IMR-90 (cell line): ENCODE results near the gene ARHGAP5. TPM values are rescaled to one million over a fixed set of nuclear protein-coding genes. Genes with fewer than 3 reads are reported as not detected.

ENCODE experiments used
- ATAC-seq: fragments of 200-7000 bp; cut with Tn5 transposase; 2 replicates; pipeline ENCODE4 v1.9.1; 2020; ENCODE audit warnings: low read depth, mild to moderate bottlenecking, moderate library complexity
- BruUV-seq: library from RNA; stranded (reverse); fragments of 400-500 nt; replicated peaks from 2 replicates; lab custom pipeline; 2021; lab: Mats Ljungman, UMichigan
- CTCF ChIA-PET: fragments of 300-600 bp; formaldehyde crosslinking; extraction: SDS; loops from one replicate; lab custom pipeline; 2021; ENCODE audit warnings: antibody characterized with exemption; lab: Yijun Ruan, JAX
- POLR2A ChIA-PET: fragments of 300-600 bp; sonication (Branson Sonifier 250); formaldehyde crosslinking; loops from one replicate; lab custom pipeline; 2022; ENCODE audit warnings: antibody characterized with exemption; ENCODE audit not compliant: unreplicated experiment; lab: Charles Lee
- DNase-seq: peaks from one replicate; pipeline ENCODE4 v3.0.0; 2013
- H2AFZ ChIP-seq: replicated peaks from 2 replicates; pipeline ENCODE3; 2013; ENCODE audit warnings: low read length, mild to moderate bottlenecking; ENCODE audit not compliant: poor library complexity
- H2AK5ac ChIP-seq: 2 replicates; pipeline ENCODE4 v1.6.1; 2013; ENCODE audit warnings: low read depth, low read length, inconsistent platforms
- H2AK9ac ChIP-seq: replicated peaks from 2 replicates; pipeline ENCODE3; 2013; ENCODE audit warnings: mild to moderate bottlenecking, low read depth, low read length, moderate library complexity; ENCODE audit not compliant: poor library complexity
- H2BK120ac ChIP-seq: 2 replicates; pipeline ENCODE4 v1.6.1; 2013; ENCODE audit warnings: low read depth, low read length, inconsistent platforms
- H2BK15ac ChIP-seq: 3 replicates; pipeline ENCODE4 v1.6.1; 2013; ENCODE audit warnings: low read depth, low read length, inconsistent platforms
- H2BK20ac ChIP-seq: 2 replicates; pipeline ENCODE4 v1.6.1; 2013; ENCODE audit warnings: low read depth, mild to moderate bottlenecking, inconsistent platforms, low read length, moderate library complexity
- H2BK5ac ChIP-seq: 2 replicates; pipeline ENCODE4 v1.6.1; 2013; ENCODE audit warnings: mild to moderate bottlenecking, low read depth, low read length, inconsistent platforms; ENCODE audit not compliant: poor library complexity, severe bottlenecking
- H3K14ac ChIP-seq: replicated peaks from 2 replicates; pipeline ENCODE4 v1.6.1; 2013; ENCODE audit warnings: low read depth, low read length, inconsistent platforms
- H3K18ac ChIP-seq: 2 replicates; pipeline ENCODE4 v1.6.1; 2013; ENCODE audit warnings: low read depth, low read length, control low read depth
- H3K23ac ChIP-seq: 2 replicates; pipeline ENCODE4 v1.6.1; 2013; ENCODE audit warnings: low read depth, low read length, inconsistent platforms
- H3K27ac ChIP-seq: 2 replicates; pipeline ENCODE4 v1.5.1; 2013; ENCODE audit warnings: mild to moderate bottlenecking, control low read depth, low read length; ENCODE audit not compliant: insufficient read depth
- H3K27me3 ChIP-seq: 2 replicates; pipeline ENCODE4 v1.6.1; 2013; ENCODE audit warnings: low read length; ENCODE audit not compliant: control insufficient read depth, insufficient read depth
- H3K36me3 ChIP-seq: 2 replicates; pipeline ENCODE4 v1.6.1; 2013; ENCODE audit warnings: low read length, mixed read lengths; ENCODE audit not compliant: control insufficient read depth, insufficient read depth
- H3K4ac ChIP-seq: 2 replicates; pipeline ENCODE4 v1.6.1; 2013; ENCODE audit warnings: low read depth, low read length, inconsistent platforms
- H3K4me1 ChIP-seq: 2 replicates; pipeline ENCODE4 v1.6.1; 2013; ENCODE audit warnings: low read length, mixed read lengths; ENCODE audit not compliant: control insufficient read depth, insufficient read depth
- H3K4me2 ChIP-seq: 2 replicates; pipeline ENCODE4 v1.6.1; 2013; ENCODE audit warnings: low read depth, mild to moderate bottlenecking, control low read depth, low read length, moderate library complexity
- H3K4me3 ChIP-seq: 2 replicates; pipeline ENCODE4 v1.5.1; 2013; ENCODE audit warnings: low read depth, mild to moderate bottlenecking, control low read depth, low read length, moderate library complexity; ENCODE audit not compliant: insufficient read depth
- H3K56ac ChIP-seq: 2 replicates; pipeline ENCODE4 v1.6.1; 2013; ENCODE audit warnings: low read length, inconsistent platforms; ENCODE audit not compliant: insufficient read depth; ENCODE audit errors: extremely low read depth
- H3K79me1 ChIP-seq, 2 experiments: 2 replicates each; pipeline ENCODE4 v1.6.1; 2013; ENCODE audit warnings: low read length in 2 of 2, inconsistent platforms in 1 of 2, low read depth in 1 of 2
- H3K9ac ChIP-seq: 2 replicates; pipeline ENCODE4 v1.6.1; 2013; ENCODE audit warnings: low read depth, low read length, control low read depth
- H3K9me1 ChIP-seq: 2 replicates; pipeline ENCODE4 v1.6.1; 2013; ENCODE audit warnings: low read length, inconsistent platforms; ENCODE audit not compliant: insufficient read depth
- H3K9me3 ChIP-seq: 2 replicates; pipeline ENCODE4 v1.6.1; 2013; ENCODE audit warnings: low read length; ENCODE audit not compliant: control insufficient read depth, insufficient read depth
- H4K20me1 ChIP-seq: 2 replicates; pipeline ENCODE4 v1.6.1; 2013; ENCODE audit warnings: low read length, inconsistent platforms; ENCODE audit not compliant: insufficient read depth
- H4K5ac ChIP-seq: 2 replicates; pipeline ENCODE4 v1.6.1; 2013; ENCODE audit warnings: mild to moderate bottlenecking, low read depth, low read length, control low read depth
- H4K8ac ChIP-seq, 2 experiments: 2 replicates each; pipeline ENCODE4 v1.6.1; 2013; ENCODE audit warnings: low read depth in 2 of 2, low read length in 2 of 2, control low read depth in 1 of 2, inconsistent platforms in 1 of 2
- H4K91ac ChIP-seq: 2 replicates; pipeline ENCODE4 v1.6.1; 2013; ENCODE audit warnings: low read depth, low read length, inconsistent platforms; ENCODE audit not compliant: insufficient read depth
- BHLHE40 ChIP-seq: fragments of 150-350 bp; IDR thresholded peaks from 2 replicates; pipeline ENCODE4 v1.6.1; 2016; ENCODE audit warnings: mild to moderate bottlenecking, low read depth, low read length
- CEBPB ChIP-seq: IDR thresholded peaks from 2 replicates; pipeline ENCODE4 v1.6.1; 2012; ENCODE audit warnings: low read depth, low read length, improper control_type of control experiment
- CHD1 ChIP-seq: IDR thresholded peaks from 2 replicates; pipeline ENCODE4 v1.6.1; 2012; ENCODE audit warnings: low read depth, low read length, improper control_type of control experiment
- FOS ChIP-seq: fragments of 150-350 bp; IDR thresholded peaks from 2 replicates; pipeline ENCODE4 v1.6.1; 2016; ENCODE audit warnings: low read depth, low read length
- MAFK ChIP-seq: IDR thresholded peaks from 2 replicates; pipeline ENCODE4 v1.6.1; 2012; ENCODE audit warnings: low read depth, low read length, improper control_type of control experiment
- MAZ ChIP-seq: IDR thresholded peaks from 2 replicates; pipeline ENCODE4 v1.6.1; 2012; ENCODE audit warnings: low read depth, mild to moderate bottlenecking, low read length, improper control_type of control experiment, moderate library complexity, borderline replicate concordance
- MXI1 ChIP-seq: IDR thresholded peaks from 2 replicates; pipeline ENCODE4 v1.6.1; 2012; ENCODE audit warnings: low read depth, mild to moderate bottlenecking, low read length, moderate library complexity, borderline replicate concordance
- NFE2L2 ChIP-seq: fragments of 150-350 bp; IDR thresholded peaks from 2 replicates; pipeline ENCODE4 v1.6.1; 2016; ENCODE audit warnings: low read depth, mild to moderate bottlenecking, low read length
- POLR2A ChIP-seq: IDR thresholded peaks from 2 replicates; pipeline ENCODE4 v1.6.1; 2012; ENCODE audit warnings: mild to moderate bottlenecking, low read depth, low read length
- RAD21 ChIP-seq: IDR thresholded peaks from 2 replicates; pipeline ENCODE4 v1.6.1; 2012; ENCODE audit warnings: low read length, improper control_type of control experiment
- RCOR1 ChIP-seq: IDR thresholded peaks from 2 replicates; pipeline ENCODE4 v1.6.1; 2012; ENCODE audit warnings: mild to moderate bottlenecking, low read length, improper control_type of control experiment; ENCODE audit not compliant: insufficient replicate concordance
- SMC3 ChIP-seq: fragments of 150-350 bp; IDR thresholded peaks from 2 replicates; pipeline ENCODE4 v1.6.1; 2016; ENCODE audit warnings: low read depth, mild to moderate bottlenecking, antibody characterized with exemption, low read length, moderate library complexity
- WGBS, 2 experiments: methylation state at CpG; one replicate each; pipeline versions ENCODE4 v1.1.5 to v1.1.7; 2013; ENCODE audit warnings: missing lambda C conversion rate in 2 of 2; ENCODE audit not compliant: insufficient read length in 1 of 2; ENCODE audit errors: extremely low coverage in 2 of 2; 5-methylcytosine and 5-hydroxymethylcytosine counted together
- dilution Hi-C: fragments of 300-500 bp; cut with HindIII; formaldehyde crosslinking; loops from one replicate; pipeline ENCODE4 v1.14.3; 2018; ENCODE audit warnings: low sequenced_read_pairs; ENCODE audit not compliant: unreplicated experiment
- in situ Hi-C: fragments of 300-500 bp; cut with MboI; formaldehyde crosslinking; loops from 3 replicates; pipeline ENCODE4 v1.14.3; 2019; ENCODE audit warnings: low sequenced_read_pairs, inconsistent platforms, mixed read lengths
- intact Hi-C: fragments of 100-400 bp; cut with micrococcal nuclease; formaldehyde crosslinking; loops from 2 replicates; pipeline ENCODE4 v1.10.0; 2022
- polyA plus RNA-seq, 3 experiments: library from polyadenylated mRNA; depleted of rRNA; stranded (reverse); fragments of >200 nt; gene quantifications; 2 replicates each; pipeline ENCODE4 v1.2.3, GENCODE V29; 2012; ENCODE audit warnings: low replicate concordance in 1 of 3
- total RNA-seq: library from RNA; depleted of rRNA; stranded (reverse); fragments of >200 nt; gene quantifications from 2 replicates; pipeline ENCODE4 v1.2.3, GENCODE V29; 2012
- TF ChIP-seq, protein P1 (sequence below): conservative IDR thresholded peaks from 2 replicates; pipeline ENCODE4 v1.5.1; 2012; ENCODE audit warnings: mild to moderate bottlenecking, low read depth, low read length, improper control_type of control experiment
- TF ChIP-seq, protein P2 (sequence below): fragments of 150-350 bp; IDR thresholded peaks from 2 replicates; pipeline ENCODE4 v1.6.1; 2017; ENCODE audit warnings: mild to moderate bottlenecking, antibody characterized with exemption, low read length, low read depth

The ARHGAP5 gene
- total and polyA plus RNA-seq, 2 of the 4 experiments (the other 2 are of a cell fraction) = 7.4 to 45.3 TPM

DNA sequence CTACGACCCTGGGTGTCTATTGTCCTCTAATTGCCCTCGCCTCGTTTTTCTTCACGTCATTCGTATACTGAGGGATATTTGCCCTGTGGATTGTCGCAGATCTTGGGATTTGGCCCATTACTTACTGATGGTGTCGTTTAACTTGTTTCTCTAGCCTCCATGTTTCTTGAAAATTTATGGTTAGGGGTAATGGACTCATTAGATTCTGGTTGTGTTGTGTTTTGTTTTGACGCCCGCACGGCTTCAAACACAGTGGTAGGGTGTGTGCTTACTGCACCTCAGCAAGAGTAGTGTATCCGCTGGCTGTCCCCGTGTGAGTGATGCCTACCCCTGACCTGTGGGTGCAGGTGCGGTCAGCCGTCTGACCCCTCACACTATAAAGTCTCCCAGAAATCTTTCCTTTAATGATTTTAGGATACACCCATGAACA lies 126.8 kb downstream of the ARHGAP5 start:
- Histone ChIP-seq H3K9ac (peak overlapping the region; percentile 34; the same call in 1 of the 2 replicates), H3K4me1 (no peaks in the 10 kb centered on the region), H2AK9ac (peak overlapping the region; percentile 80), H3K4me3 (peak overlapping the region; percentile 64), H3K18ac (no peak overlapping the region), H2AK5ac (no peak overlapping the region), H3K4me2 (peak overlapping the region; percentile 98), H3K9me3 (no peaks in the 10 kb centered on the region), H2BK120ac (no peak overlapping the region), H3K9me1 (peaks cover 6% of the 10 kb centered on the region; the same call in 1 of the 2 replicates), H3K36me3 (no peaks in the 10 kb centered on the region), H3K4ac (no peak overlapping the region), H3K27me3 (peaks cover 6% of the 10 kb centered on the region), H3K23ac (peak overlapping the region; percentile 29; the same call in 1 of the 2 replicates), H3K27ac (no peak overlapping the region), H2AFZ (peak overlapping the region; percentile 98), H4K91ac (no peak overlapping the region), H3K14ac (no peak overlapping the region; the same call in 1 of the 2 replicates), H4K8ac (peak overlapping the region; percentile 38 to 48; a peak in 2 of 4 replicates), H4K5ac (0 out of 2 replicates have a peak overlapping the region, but pooled peaks have one; percentile 21), H2BK15ac (no peak overlapping the region), H2BK5ac (no peak overlapping the region), H2BK20ac (no peak overlapping the region), H3K79me1 (no peaks in the 10 kb centered on the region), H4K20me1 (no peaks in the 10 kb centered on the region; the same call in 1 of the 2 replicates), H3K56ac (peak overlapping the region; percentile 30; the same call in 1 of the 2 replicates)
- ATAC-seq = no peak
- in situ Hi-C loops (no loop called here), dilution Hi-C loops (no loop called here), intact Hi-C loops (loop anchor here (2.0 to 5.0 kb wide), 3 partner anchors 127 to 357 kb away; partner anchors contain the start of gene ARHGAP5)
- BruUV-seq = no TSS peak
- DNase-seq = no peak
- CTCF ChIA-PET = no interaction called here
- WGBS, 2 experiments = no CpG with 5 or more reads among the region's 14 CpGs
- TF ChIP-seq MAZ (no peak), RAD21 (no peak), FOS (no peak), MXI1 (no peak), CEBPB (no peak), BHLHE40 (no peak), MAFK (no peak), POLR2A (no peak), NFE2L2 (no peak), SMC3 (no peak), CHD1 (no peak), RCOR1 (no peak)
- TF ChIP-seq, protein P1, sequence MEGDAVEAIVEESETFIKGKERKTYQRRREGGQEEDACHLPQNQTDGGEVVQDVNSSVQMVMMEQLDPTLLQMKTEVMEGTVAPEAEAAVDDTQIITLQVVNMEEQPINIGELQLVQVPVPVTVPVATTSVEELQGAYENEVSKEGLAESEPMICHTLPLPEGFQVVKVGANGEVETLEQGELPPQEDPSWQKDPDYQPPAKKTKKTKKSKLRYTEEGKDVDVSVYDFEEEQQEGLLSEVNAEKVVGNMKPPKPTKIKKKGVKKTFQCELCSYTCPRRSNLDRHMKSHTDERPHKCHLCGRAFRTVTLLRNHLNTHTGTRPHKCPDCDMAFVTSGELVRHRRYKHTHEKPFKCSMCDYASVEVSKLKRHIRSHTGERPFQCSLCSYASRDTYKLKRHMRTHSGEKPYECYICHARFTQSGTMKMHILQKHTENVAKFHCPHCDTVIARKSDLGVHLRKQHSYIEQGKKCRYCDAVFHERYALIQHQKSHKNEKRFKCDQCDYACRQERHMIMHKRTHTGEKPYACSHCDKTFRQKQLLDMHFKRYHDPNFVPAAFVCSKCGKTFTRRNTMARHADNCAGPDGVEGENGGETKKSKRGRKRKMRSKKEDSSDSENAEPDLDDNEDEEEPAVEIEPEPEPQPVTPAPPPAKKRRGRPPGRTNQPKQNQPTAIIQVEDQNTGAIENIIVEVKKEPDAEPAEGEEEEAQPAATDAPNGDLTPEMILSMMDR = no peak
- TF ChIP-seq, protein P2, sequence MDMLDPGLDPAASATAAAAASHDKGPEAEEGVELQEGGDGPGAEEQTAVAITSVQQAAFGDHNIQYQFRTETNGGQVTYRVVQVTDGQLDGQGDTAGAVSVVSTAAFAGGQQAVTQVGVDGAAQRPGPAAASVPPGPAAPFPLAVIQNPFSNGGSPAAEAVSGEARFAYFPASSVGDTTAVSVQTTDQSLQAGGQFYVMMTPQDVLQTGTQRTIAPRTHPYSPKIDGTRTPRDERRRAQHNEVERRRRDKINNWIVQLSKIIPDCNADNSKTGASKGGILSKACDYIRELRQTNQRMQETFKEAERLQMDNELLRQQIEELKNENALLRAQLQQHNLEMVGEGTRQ = no peak
- POLR2A ChIA-PET = no interaction called here
